AG09319 (cell line): ENCODE data around the gene TRMT11.

Source experiments
- DNase-seq: peaks from one replicate; pipeline ENCODE4 v3.0.0-alpha.2; 2010; ENCODE audit warnings: low read depth; ENCODE audit errors: extremely low read depth
- CTCF ChIP-seq: IDR thresholded peaks from 2 replicates; pipeline ENCODE4 v1.5.1; 2011; ENCODE audit warnings: low read depth, mild to moderate bottlenecking, inconsistent platforms, low read length, moderate library complexity

TRMT11 gene

DNA sequence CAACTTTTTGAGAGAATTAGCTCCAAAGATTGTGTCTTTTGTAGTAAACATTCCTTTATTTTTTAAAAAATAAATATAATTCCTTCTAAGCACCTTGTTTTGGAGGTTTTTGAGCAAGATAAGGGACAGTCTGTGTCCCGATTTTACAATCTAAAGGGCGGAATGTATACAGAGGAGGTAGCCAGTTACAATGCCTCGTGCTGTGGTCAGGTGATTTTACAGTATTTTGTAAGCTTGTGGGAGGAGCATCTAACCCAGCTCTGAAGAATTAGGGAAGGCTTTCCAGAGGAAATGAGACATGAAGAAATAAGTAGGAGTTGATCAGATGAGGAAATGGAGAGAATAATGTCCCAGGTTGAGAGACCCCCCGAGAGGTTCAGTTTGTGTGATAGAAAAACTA, 28.5 kb upstream of the TRMT11 start:
- DNase-seq = no peak
- no peak for TF ChIP-seq CTCF

DNA sequence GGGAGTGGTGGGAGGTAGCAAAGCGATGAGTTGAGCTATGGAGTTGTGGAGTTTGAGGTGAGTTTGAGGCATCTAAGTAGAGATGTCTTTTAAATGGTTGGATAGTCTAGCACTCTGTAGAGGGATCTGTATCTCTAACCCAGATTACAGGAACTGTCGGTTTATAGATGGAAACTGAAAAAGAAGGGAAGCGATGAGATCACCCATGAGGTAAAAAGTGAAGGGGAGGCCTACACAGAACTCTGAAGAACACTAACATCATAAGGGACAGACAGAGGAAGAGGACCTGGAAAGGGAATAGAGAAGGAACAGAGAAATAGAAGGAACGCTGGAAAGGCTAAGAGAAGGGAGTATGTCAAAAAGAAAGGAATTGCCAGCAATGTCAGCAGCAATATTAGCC, 27.3 kb upstream of the TRMT11 start:
- no peak for DNase-seq
- TF ChIP-seq CTCF = no peak

DNA sequence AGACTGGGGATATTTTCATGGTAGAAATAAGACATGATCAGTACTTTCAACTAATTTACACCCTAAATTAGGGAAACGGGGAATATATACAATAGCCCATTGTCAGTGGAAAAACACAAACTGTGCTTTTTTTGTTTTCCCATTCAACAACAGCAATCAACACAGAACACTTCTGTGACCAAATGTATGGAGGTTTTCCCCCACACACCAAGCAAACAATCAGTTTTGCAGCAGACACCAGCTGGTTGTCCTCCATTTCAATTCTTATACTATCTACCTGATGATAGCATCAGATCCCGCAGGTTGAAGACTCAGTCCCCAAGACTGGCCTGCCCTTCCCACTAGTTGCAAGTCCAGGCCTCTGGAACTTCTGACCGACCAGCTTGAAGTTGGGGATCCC, 25.2 kb upstream of the TRMT11 start:
- no peak for TF ChIP-seq CTCF
- DNase-seq = no peak

GRCh38 chr6:125962900-125963497, 23.3 kb upstream of the TRMT11 start:
- DNase-seq = no peak
- no peak for TF ChIP-seq CTCF

DNA sequence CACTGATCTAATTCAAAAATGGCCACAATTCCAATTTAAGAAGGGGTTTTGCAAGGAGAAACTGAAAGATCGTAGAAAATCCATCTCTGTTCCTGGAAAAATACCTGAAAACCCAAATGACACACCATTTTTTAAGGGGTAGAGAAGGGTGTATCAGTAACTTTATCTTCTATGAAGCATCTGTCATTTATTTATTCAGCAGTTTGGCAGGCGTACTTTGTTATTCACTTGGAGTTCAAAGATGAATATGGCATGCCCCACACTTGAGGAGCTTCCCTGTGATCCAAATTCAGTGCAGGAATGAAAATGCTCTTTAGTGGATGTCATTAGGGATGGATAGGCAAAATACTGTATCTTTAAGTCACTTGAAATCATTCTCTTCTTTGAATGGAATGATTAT, 22.5 kb upstream of the TRMT11 start:
- DNase-seq = no peak
- TF ChIP-seq CTCF = no peak

DNA sequence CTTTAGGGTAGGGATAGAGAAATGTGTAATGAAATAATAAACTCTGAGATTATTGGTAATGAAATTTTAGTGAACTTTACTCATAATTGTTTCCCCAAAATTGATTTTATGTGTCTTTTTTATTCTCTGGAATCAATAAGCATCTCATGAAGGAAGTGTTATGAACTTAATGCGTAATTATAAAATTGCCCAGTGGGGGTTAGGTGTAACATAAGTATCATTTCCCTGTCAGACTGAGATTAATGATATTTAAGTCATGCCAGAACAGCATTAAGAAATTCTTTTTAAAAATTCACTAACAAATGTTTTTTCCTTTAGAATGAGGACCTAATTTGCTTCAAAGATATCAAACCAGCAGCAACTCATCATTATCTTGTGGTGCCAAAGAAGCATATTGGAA, 19.8 kb upstream of the TRMT11 start:
- TF ChIP-seq CTCF = no peak
- no peak for DNase-seq

GRCh38 chr6:125968493-125968892, 17.8 kb upstream of the TRMT11 start:
- no peak for TF ChIP-seq CTCF
- no peak for DNase-seq
